HUES48 (cell line): ENCODE results near the gene CMA1.

Experiments
- H3K27ac ChIP-seq: one replicate; pipeline ENCODE4 v1.7.0; 2013; ENCODE audit warnings: low read depth, low read length, inconsistent platforms
- H3K27me3 ChIP-seq: 2 replicates; pipeline ENCODE4 v1.6.1; 2013; ENCODE audit warnings: mild to moderate bottlenecking, low read length; ENCODE audit not compliant: control insufficient read depth, insufficient read depth
- H3K36me3 ChIP-seq: 2 replicates; pipeline ENCODE4 v1.6.1; 2013; ENCODE audit warnings: low read length; ENCODE audit not compliant: control insufficient read depth, insufficient read depth
- H3K4me1 ChIP-seq: 2 replicates; pipeline ENCODE4 v1.6.1; 2013; ENCODE audit warnings: mild to moderate bottlenecking, low read length; ENCODE audit not compliant: control insufficient read depth, insufficient read depth
- H3K4me3 ChIP-seq: 2 replicates; pipeline ENCODE4 v1.5.1; 2013; ENCODE audit warnings: mild to moderate bottlenecking, low read depth, low read length
- H3K9ac ChIP-seq: 2 replicates; pipeline ENCODE4 v1.6.1; 2013; ENCODE audit warnings: mild to moderate bottlenecking, low read depth, low read length, moderate library complexity
- H3K9me3 ChIP-seq: 2 replicates; pipeline ENCODE4 v1.6.1; 2013; ENCODE audit warnings: low read length; ENCODE audit not compliant: control insufficient read depth, insufficient read depth

Gene CMA1

GRCh38 chr14:24465368-24465767, 42.7 kb downstream of the CMA1 start:
- H3K36me3 ChIP-seq, result no peaks in the 10 kb centered on the region
- no peaks in the 10 kb centered on the region for H3K9me3 ChIP-seq
- no peak overlapping the region for H3K27ac ChIP-seq
- H3K9ac ChIP-seq, result no peak overlapping the region
- no peaks in the 10 kb centered on the region for H3K27me3 ChIP-seq
- no peak overlapping the region for H3K4me3 ChIP-seq
- H3K4me1 ChIP-seq, result no peaks in the 10 kb centered on the region

GRCh38 chr14:24463884-24464785, 43.9 kb downstream of the CMA1 start:
- no peaks in the 10 kb centered on the region for H3K9me3 ChIP-seq
- H3K27me3 ChIP-seq, result no peaks in the 10 kb centered on the region
- H3K4me3 ChIP-seq, result no peak overlapping the region
- H3K4me1 ChIP-seq, result no peaks in the 10 kb centered on the region
- H3K36me3 ChIP-seq, result no peaks in the 10 kb centered on the region
- H3K27ac ChIP-seq, result no peak overlapping the region
- H3K9ac ChIP-seq, result no peak overlapping the region

GRCh38 chr14:24463017-24463883, 44.8 kb downstream of the CMA1 start:
- H3K36me3 ChIP-seq, result no peaks in the 10 kb centered on the region
- no peaks in the 10 kb centered on the region for H3K27me3 ChIP-seq
- H3K4me3 ChIP-seq, result no peak overlapping the region
- no peaks in the 10 kb centered on the region for H3K4me1 ChIP-seq
- no peak overlapping the region for H3K27ac ChIP-seq
- no peak overlapping the region for H3K9ac ChIP-seq
- no peaks in the 10 kb centered on the region for H3K9me3 ChIP-seq

- Histone ChIP-seq H3K9me3 (no peaks in the 10 kb centered on the region), H3K36me3 (no peaks in the 10 kb centered on the region), H3K9ac (no peak overlapping the region), H3K4me1 (no peaks in the 10 kb centered on the region), H3K27ac (no peak overlapping the region), H3K27me3 (no peaks in the 10 kb centered on the region), H3K4me3 (no peak overlapping the region)
These were observed 46.7 kb downstream of the CMA1 start for GRCh38 chr14:24461336-24461735.

GRCh38 chr14:24459331-24459730, 48.7 kb downstream of the CMA1 start:
- no peaks in the 10 kb centered on the region for H3K4me1 ChIP-seq
- H3K36me3 ChIP-seq, result no peaks in the 10 kb centered on the region
- H3K27me3 ChIP-seq, result no peaks in the 10 kb centered on the region
- H3K9me3 ChIP-seq, result peaks cover under 1% of the 10 kb centered on the region
- H3K4me3 ChIP-seq, result no peak overlapping the region
- H3K9ac ChIP-seq, result no peak overlapping the region
- H3K27ac ChIP-seq, result no peak overlapping the region

GRCh38 chr14:24458736-24459135, 49.3 kb downstream of the CMA1 start:
- no peaks in the 10 kb centered on the region for H3K27me3 ChIP-seq
- H3K4me1 ChIP-seq, result no peaks in the 10 kb centered on the region
- no peak overlapping the region for H3K27ac ChIP-seq
- peaks cover 7% of the 10 kb centered on the region for H3K9me3 ChIP-seq
- no peak overlapping the region for H3K4me3 ChIP-seq
- no peaks in the 10 kb centered on the region for H3K36me3 ChIP-seq
- H3K9ac ChIP-seq, result no peak overlapping the region

GRCh38 chr14:24456980-24457379, 51.1 kb downstream of the CMA1 start:
- Histone ChIP-seq H3K9me3 (peaks cover 9% of the 10 kb centered on the region), H3K4me3 (no peak overlapping the region), H3K9ac (no peak overlapping the region), H3K36me3 (no peaks in the 10 kb centered on the region), H3K4me1 (no peaks in the 10 kb centered on the region), H3K27ac (no peak overlapping the region), H3K27me3 (no peaks in the 10 kb centered on the region)
